Ovary (tissue), 9 donors: ENCODE measurements around the gene LDB2. TPM values are rescaled to one million over a fixed set of nuclear protein-coding genes. Genes with fewer than 3 reads are reported as not detected.

Experiments
- DNase-seq, 5 donors: peaks; one replicate each; pipeline ENCODE4 v3.0.0-alpha.2; 2019 to 2020
- H3K27ac ChIP-seq, 2 donors: fragments of 200-600 bp; one replicate each; pipeline versions ENCODE4 v1.5.1 to v1.8.0; 2019 to 2022
- H3K27me3 ChIP-seq: fragments of 200-600 bp; one replicate; pipeline ENCODE4 v1.8.0; 2022
- H3K36me3 ChIP-seq: fragments of 200-600 bp; sonication (generic); one replicate; pipeline ENCODE4 v1.5.1; 2019
- H3K4me1 ChIP-seq: one replicate; pipeline ENCODE4 v1.8.1; 2013; ENCODE audit warnings: mild to moderate bottlenecking, moderate library complexity; ENCODE audit not compliant: insufficient read depth
- H3K4me3 ChIP-seq: fragments of 200-600 bp; sonication (generic); one replicate; pipeline ENCODE4 v1.5.1; 2017
- H3K9me3 ChIP-seq, 2 donors: fragments of 200-600 bp in 1 of 2; sonication (generic) in 1 of 2; one replicate each; pipeline versions ENCODE4 v1.5.1 to v1.8.1; 2013 to 2019; ENCODE audit warnings: mild to moderate bottlenecking in 1 of 2, moderate library complexity in 1 of 2
- EP300 ChIP-seq: sonication (generic); formaldehyde crosslinking; IDR thresholded peaks from one replicate; pipeline ENCODE4 v1.6.1; 2017; ENCODE audit warnings: antibody characterized with exemption
- POLR2A ChIP-seq: fragments of 450-650 bp; IDR thresholded peaks from one replicate; pipeline ENCODE4 v1.6.1; 2017; ENCODE audit warnings: antibody characterized with exemption, mild to moderate bottlenecking, moderate library complexity
- WGBS, 3 donors: extraction: QIAGEN DNeasy Blood & Tissue Kit in 1 of 3; methylation state at CpG; one replicate each; pipeline versions ENCODE4 v1.1.5 to v1.1.7; 2013 to 2017; 5-methylcytosine and 5-hydroxymethylcytosine counted together
- intact Hi-C, 4 donors: fragments of 100-400 bp; cut with DNase I; formaldehyde crosslinking; loops; one replicate each; pipeline versions ENCODE4 v1.11.0 to v1.15.1; 2022 to 2023
- polyA plus RNA-seq, 2 donors: library from polyadenylated mRNA; stranded (reverse); fragments of 200-250 nt in 1 of 2; fragments of 350-450 nt in 1 of 2; fragmentation: Illumina TruSeq in 1 of 2; extraction: RNeasy Lipid Tissue Mini Kit (QIAGEN cat#74804) in 1 of 2; gene quantifications; one replicate each; pipeline ENCODE4 v1.2.3, GENCODE V29; 2013 to 2014
- total RNA-seq, 7 donors: library from RNA; depleted of rRNA in 2 of 7; stranded (reverse); fragments of >200 nt in 2 of 7; fragmentation: NEBNext Ultra II Directional in 3 of 7; extraction: Animal tissue kit (Norgen Biotek cat#: 25700) in 3 of 7; gene quantifications; one replicate each; pipeline versions ENCODE4 v1.1.0 to v1.2.4, GENCODE V29; 2016 to 2023
- TF ChIP-seq, protein P1 (sequence below), 3 donors: fragments of 450-650 bp in 2 of 3; fragments of 200-600 bp in 1 of 3; IDR thresholded peaks; one replicate each; pipeline versions ENCODE4 v1.5.1 to v1.8.0; 2016 to 2022; ENCODE audit warnings: antibody characterized with exemption in 3 of 3, mild to moderate bottlenecking in 1 of 3
- donor health status: DM: no; HTN: no; CAD: no; lungs with moderate emphysema.
- donor health status: DM: no; HTN: no; CAD: no.
- donor health status: Bipolar disorder and iron deficiency.
- donor health status: DM: yes; HTN: yes; CAD: no.
- donor health status: DM: no; HTN: no; CAD: no.
- donor health status: DM: yes; HTN: yes; CAD: no.

LDB2 gene
- total and polyA plus RNA-seq, 9 donors, result 17.0 to 89.1 (median 27.4) TPM

DNA sequence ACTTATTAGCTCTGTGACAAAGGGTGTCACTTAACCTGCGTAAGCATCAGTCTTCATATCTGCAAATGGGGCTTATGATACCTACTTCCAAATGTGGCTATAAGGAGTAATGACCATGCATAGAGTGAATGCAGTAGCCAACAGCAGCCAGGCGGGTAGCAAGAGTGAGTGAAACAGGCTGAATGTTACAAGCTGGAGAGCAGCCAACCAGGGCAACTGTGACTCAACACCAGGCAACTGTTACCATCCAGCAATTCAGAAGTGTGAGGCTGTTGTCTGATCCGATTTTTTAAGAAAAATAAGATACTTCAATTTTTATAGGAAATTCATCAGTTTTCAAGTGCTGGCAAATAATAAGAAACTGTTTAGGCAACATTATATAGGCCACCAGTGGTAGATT, 401.9 kb downstream of the LDB2 start:
- intact Hi-C loops, result no loop called here
- Histone ChIP-seq H3K27me3 (no peaks in the 10 kb centered on the region), H3K36me3 (no peaks in the 10 kb centered on the region), H3K9me3 (peaks cover 0 to 8% of the 10 kb centered on the region in 2 donors), H3K4me1 (no peaks in the 10 kb centered on the region), H3K4me3 (no peak overlapping the region), H3K27ac (no peak overlapping the region)
- WGBS, 3 donors, result 72 to 86% (median 74%) methylated on average over 3 of the region's 3 CpGs
- DNase-seq, result no peak
- no peak for TF ChIP-seq EP300
- TF ChIP-seq, protein P1, sequence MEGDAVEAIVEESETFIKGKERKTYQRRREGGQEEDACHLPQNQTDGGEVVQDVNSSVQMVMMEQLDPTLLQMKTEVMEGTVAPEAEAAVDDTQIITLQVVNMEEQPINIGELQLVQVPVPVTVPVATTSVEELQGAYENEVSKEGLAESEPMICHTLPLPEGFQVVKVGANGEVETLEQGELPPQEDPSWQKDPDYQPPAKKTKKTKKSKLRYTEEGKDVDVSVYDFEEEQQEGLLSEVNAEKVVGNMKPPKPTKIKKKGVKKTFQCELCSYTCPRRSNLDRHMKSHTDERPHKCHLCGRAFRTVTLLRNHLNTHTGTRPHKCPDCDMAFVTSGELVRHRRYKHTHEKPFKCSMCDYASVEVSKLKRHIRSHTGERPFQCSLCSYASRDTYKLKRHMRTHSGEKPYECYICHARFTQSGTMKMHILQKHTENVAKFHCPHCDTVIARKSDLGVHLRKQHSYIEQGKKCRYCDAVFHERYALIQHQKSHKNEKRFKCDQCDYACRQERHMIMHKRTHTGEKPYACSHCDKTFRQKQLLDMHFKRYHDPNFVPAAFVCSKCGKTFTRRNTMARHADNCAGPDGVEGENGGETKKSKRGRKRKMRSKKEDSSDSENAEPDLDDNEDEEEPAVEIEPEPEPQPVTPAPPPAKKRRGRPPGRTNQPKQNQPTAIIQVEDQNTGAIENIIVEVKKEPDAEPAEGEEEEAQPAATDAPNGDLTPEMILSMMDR (IDR thresholded peaks at IDR 0.05), result no peak
- TF ChIP-seq POLR2A, result no peak

DNA sequence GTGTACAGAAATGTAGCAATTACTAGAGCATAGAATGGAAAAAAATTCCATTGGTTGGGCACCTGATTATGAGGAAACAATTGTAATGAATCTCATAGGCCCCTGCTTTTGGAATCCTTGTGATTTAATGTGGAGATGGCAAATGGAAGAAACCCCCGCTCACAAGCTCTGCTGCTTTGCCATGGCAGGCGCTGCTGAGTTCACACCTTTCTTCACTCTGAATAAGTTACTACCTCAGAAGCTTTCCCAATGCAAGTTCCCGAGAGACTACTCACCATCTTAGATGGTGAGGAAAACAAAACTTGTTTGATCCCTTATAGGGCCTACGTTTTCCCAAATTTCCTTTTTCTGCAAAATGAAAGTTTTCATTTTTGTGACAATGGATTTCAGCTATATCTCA, 405.6 kb downstream of the LDB2 start:
- intact Hi-C loops, result no loop called here
- TF ChIP-seq POLR2A (no peak), EP300 (no peak)
- Histone ChIP-seq H3K27ac (no peak overlapping the region), H3K36me3 (no peaks in the 10 kb centered on the region), H3K27me3 (no peaks in the 10 kb centered on the region), H3K9me3 (no peaks in the 10 kb centered on the region), H3K4me1 (no peaks in the 10 kb centered on the region), H3K4me3 (no peak overlapping the region)
- DNase-seq, result no peak
- 87 to 93% (median 90%) methylated on average over 4 of the region's 4 CpGs for WGBS, 3 donors

DNA sequence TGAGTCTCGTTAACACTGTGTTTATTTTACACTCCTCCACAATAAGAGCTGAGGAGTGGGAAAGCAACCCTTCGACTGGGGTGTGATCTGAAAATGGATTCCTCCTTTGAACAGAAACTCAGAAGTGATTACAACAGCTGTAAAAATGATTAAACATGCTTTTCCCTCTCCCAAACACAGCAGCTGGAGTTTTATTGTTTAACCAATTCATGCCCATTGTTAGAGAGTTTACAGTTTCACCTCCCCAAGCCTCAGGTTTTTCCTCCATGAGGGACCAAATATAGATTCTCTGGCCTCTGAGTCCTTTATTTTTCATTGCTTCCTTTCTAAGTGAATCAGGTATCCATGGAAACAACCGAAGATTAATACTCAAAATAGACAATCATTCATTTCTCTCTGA, 409.2 kb downstream of the LDB2 start:
- intact Hi-C loops, result no loop called here
- WGBS, 3 donors, result 8 to 16% (median 9%) methylated on average over 3 of the region's 3 CpGs
- TF ChIP-seq POLR2A, result no peak
- TF ChIP-seq EP300, result no peak
- Histone ChIP-seq H3K36me3 (no peaks in the 10 kb centered on the region), H3K4me1 (no peaks in the 10 kb centered on the region), H3K9me3 (no peaks in the 10 kb centered on the region), H3K27me3 (no peaks in the 10 kb centered on the region), H3K4me3 (no peak overlapping the region), H3K27ac (no peak overlapping the region)
- DNase-seq, result no peak

DNA sequence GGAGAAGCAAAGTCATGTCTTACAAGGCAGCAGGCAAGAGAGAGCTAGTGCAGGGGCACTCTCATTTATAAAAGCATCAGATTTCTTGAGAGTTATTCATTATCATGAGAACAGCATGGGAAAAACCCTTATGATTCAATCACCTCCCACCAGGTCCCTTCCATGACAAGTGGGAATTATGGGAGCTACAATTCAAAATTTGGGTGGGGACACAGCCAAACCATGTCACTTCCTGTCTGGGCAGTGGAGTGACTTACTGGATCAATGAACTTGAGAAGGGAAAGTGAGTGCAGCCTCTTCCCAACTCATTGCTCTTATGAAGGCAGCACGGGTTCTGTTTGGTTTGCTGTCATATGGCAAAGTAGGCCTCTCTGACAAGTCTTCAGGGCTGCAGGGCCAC, 410.4 kb downstream of the LDB2 start:
- H3K4me1 ChIP-seq, result no peaks in the 10 kb centered on the region
- DNase-seq, result no peak
- TF ChIP-seq, protein P1 (IDR thresholded peaks at IDR 0.05), result no peak
- TF ChIP-seq EP300 (no peak), POLR2A (no peak)
- H3K9me3 ChIP-seq, result no peaks in the 10 kb centered on the region
- H3K4me3 ChIP-seq, result no peak overlapping the region
- intact Hi-C loops, result no loop called here
- WGBS, 3 donors, result 90 to 92% (median 92%) methylated on average over 1 of the region's 1 CpG
- no peaks in the 10 kb centered on the region for H3K36me3 ChIP-seq
- H3K27me3 ChIP-seq, result no peaks in the 10 kb centered on the region
- H3K27ac ChIP-seq, result no peak overlapping the region

DNA sequence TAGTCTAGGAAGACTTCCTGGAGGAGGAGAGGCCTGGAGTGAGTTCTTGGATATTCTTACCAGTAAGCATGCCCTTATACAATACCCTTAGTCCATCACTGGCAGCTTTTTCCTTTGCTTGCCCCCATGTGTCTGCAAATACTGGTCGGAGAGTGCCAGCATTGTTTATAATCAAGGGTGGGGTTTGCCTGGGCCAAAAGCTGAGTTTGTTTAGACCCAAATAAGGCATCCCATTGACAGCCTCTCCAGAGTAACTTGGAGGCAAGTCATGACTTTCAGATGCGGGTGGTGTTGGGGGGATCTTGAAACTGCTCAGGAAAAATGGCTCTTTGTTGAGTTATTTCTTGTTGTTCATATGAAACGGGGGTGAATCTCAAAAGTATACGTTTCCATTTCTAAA, 413.7 kb downstream of the LDB2 start:
- TF ChIP-seq EP300 (no peak), POLR2A (no peak)
- TF ChIP-seq, protein P1 (IDR thresholded peaks at IDR 0.05), result no peak
- H3K27ac ChIP-seq, result no peak overlapping the region
- H3K4me3 ChIP-seq, result no peak overlapping the region
- no peaks in the 10 kb centered on the region for H3K9me3 ChIP-seq
- intact Hi-C loops, result no loop called here
- H3K27me3 ChIP-seq, result no peaks in the 10 kb centered on the region
- H3K36me3 ChIP-seq, result no peaks in the 10 kb centered on the region
- no peak for DNase-seq
- WGBS, 3 donors, result 61 to 65% (median 62%) methylated on average over 4 of the region's 4 CpGs
- H3K4me1 ChIP-seq, result no peaks in the 10 kb centered on the region
